AG04450 (cell line): ENCODE data around the gene NBPF3. TPM values are rescaled to one million over a fixed set of nuclear protein-coding genes. Genes with fewer than 3 reads are reported as not detected.
"Not testable (repeated sequence)": the region's sequence is repeated elsewhere in the genome, so short reads cannot be mapped to it uniquely, and the experiment has no call there.

Experiments used
- CTCF ChIA-PET: fragments of 300-600, 350-600 bp; formaldehyde crosslinking; extraction: SDS; loops from one replicate; lab custom pipeline; 2022; ENCODE audit warnings: antibody characterized with exemption, inconsistent platforms; lab: Charles Lee
- POLR2A ChIA-PET: fragments of 350-600 bp; formaldehyde crosslinking; extraction: SDS; loops from one replicate; lab custom pipeline; 2021; ENCODE audit warnings: antibody characterized with exemption, inconsistent platforms; lab: Yijun Ruan, JAX
- DNase-seq: peaks from one replicate; pipeline ENCODE4 v3.0.0-alpha.2; 2011; ENCODE audit warnings: low read depth, low spot score
- H3K27ac ChIP-seq: one replicate; pipeline ENCODE4 v1.5.1; 2012; ENCODE audit warnings: low read depth, low read length, control low read depth
- H3K27me3 ChIP-seq: one replicate; pipeline ENCODE4 v1.6.0; 2012; ENCODE audit warnings: low read length; ENCODE audit not compliant: control insufficient read depth, insufficient read depth
- H3K4me3 ChIP-seq: 2 replicates; pipeline ENCODE4 v1.5.1; 2011; ENCODE audit warnings: mild to moderate bottlenecking, low read depth, low read length, control low read depth
- H3K9me3 ChIP-seq: 2 replicates; pipeline ENCODE4 v1.5.1; 2012; ENCODE audit warnings: low read length; ENCODE audit not compliant: control insufficient read depth, insufficient read depth
- polyA plus RNA-seq: library from polyadenylated mRNA; depleted of rRNA; stranded (reverse); fragments of >200 nt; gene quantifications from 2 replicates; pipeline ENCODE4 v1.2.3, GENCODE V29; 2011
- TF ChIP-seq, protein P1 (sequence below): IDR thresholded peaks from 2 replicates; pipeline ENCODE4 v1.5.1; 2011; ENCODE audit warnings: low read depth, low read length, control low read depth, inconsistent platforms

The NBPF3 gene
- polyA plus RNA-seq, 1 experiment = 23.8 TPM

DNA sequence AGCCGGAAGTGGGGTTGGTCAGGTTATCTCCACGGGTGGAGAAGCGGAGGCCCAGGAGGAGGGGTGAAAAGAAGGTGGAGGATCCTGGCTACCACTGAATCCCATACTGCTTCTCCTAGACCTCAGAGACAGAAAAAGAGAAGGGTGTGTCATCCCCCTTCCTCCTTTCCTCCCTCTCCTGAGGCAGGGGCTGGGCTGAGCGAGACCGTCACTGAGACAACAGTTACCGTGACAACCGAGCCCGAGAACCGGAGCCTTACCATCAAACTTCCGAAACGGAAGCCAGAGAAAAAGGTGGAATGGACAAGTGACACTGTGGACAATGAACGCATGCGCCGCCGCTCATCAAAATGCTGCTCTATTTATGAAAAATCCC lies 42.1 kb upstream of the NBPF3 start:
- peaks cover 18% of the 10 kb centered on the region for H3K27me3 ChIP-seq
- H3K4me3 ChIP-seq = no peak overlapping the region
- no peak for DNase-seq
- ChIA-PET CTCF (no interaction called here), POLR2A (no interaction called here)
- TF ChIP-seq, protein P1, sequence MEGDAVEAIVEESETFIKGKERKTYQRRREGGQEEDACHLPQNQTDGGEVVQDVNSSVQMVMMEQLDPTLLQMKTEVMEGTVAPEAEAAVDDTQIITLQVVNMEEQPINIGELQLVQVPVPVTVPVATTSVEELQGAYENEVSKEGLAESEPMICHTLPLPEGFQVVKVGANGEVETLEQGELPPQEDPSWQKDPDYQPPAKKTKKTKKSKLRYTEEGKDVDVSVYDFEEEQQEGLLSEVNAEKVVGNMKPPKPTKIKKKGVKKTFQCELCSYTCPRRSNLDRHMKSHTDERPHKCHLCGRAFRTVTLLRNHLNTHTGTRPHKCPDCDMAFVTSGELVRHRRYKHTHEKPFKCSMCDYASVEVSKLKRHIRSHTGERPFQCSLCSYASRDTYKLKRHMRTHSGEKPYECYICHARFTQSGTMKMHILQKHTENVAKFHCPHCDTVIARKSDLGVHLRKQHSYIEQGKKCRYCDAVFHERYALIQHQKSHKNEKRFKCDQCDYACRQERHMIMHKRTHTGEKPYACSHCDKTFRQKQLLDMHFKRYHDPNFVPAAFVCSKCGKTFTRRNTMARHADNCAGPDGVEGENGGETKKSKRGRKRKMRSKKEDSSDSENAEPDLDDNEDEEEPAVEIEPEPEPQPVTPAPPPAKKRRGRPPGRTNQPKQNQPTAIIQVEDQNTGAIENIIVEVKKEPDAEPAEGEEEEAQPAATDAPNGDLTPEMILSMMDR = no peak
- H3K9me3 ChIP-seq = no peaks in the 10 kb centered on the region
- H3K27ac ChIP-seq = no peak overlapping the region

DNA sequence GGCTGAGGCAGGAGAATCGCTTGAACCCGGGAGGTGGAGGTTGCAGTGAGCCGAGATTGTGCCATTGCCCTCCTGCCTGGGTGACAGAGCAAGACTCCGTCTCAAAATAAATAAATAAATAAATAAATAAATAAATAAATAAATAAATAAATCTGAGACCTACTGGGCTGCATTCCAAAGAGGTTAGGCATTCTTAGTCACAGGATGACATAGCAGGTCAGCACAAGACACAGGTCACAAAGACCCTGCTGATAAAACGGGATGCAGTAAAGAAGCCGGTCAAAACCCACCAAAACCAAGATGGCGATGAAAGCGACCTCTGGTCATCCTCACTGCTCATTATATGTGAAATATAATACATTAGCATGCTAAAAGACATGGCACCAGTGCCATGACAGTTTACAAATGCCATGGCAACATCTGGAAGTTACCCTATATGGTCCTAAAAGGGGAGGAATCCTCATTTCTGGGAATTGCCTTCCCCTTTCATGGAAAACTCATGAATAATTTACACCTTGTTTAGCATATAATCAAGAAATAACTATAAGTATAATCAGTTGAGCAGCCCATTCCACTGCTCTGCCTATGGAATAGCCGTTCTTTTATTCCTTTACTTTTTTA lies 38.1 kb upstream of the NBPF3 start:
- H3K9me3 ChIP-seq, H3K4me3 ChIP-seq, POLR2A ChIA-PET: not testable (repeated sequence)

DNA sequence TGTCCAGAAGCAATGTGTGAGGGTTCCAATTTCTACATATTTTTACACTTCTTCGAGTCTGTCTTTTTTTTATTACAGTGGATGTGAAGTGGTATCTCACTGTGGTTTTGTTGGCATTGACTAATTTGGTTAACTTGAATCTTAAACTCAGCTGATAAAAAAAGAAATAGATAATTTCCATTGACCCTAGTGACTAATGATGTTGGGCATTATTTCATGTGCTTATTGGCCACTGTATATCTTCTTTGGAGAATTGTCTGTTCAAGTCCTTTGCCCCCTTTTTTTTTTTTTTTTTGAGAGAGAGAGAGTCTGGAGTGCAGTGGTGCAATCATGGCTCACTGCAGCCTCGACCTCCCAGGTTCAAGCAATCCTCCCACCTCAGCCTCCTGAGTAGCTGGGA lies 33.3 kb upstream of the NBPF3 start:
- DNase-seq = no peak
- TF ChIP-seq, protein P1 = no peak
- Histone ChIP-seq H3K4me3 (no peak overlapping the region), H3K9me3 (no peaks in the 10 kb centered on the region), H3K27me3 (peaks cover 4% of the 10 kb centered on the region), H3K27ac (no peak overlapping the region)
- ChIA-PET CTCF (no interaction called here), POLR2A (interaction anchor here (0.6 kb wide), 1 partner anchor 115 kb away, joined by 9 read pairs; no protein-coding TSS in a partner anchor)

More for the DNA sequence above, 38.1 kb upstream of the NBPF3 start:
- CTCF ChIA-PET, DNase-seq, H3K27ac ChIP-seq: not testable (repeated sequence)
- peaks cover 16% of the 10 kb centered on the region for H3K27me3 ChIP-seq

DNA sequence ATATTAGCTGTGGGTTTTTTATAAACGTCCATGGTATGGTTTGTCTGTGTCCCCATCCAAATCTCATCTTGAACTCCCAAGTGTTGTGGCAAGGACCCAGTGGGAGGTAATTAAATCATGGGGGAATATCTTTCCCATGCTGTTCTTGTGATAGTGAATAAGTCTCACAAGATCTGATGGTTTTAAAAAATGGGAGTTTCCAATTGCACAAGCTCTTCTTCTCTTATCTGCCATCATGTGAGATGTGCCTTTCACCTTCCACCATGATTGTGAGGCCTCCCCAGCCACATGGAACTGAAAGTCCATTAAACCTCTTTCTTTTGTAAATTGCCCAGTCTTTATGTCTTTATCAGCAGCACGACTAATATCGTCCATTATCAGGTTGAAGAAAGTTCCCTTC lies 30.0 kb upstream of the NBPF3 start:
- CTCF ChIA-PET, H3K27ac ChIP-seq, POLR2A ChIA-PET, DNase-seq, H3K4me3 ChIP-seq, H3K9me3 ChIP-seq: not testable (repeated sequence)
- peaks cover 14% of the 10 kb centered on the region for H3K27me3 ChIP-seq

DNA sequence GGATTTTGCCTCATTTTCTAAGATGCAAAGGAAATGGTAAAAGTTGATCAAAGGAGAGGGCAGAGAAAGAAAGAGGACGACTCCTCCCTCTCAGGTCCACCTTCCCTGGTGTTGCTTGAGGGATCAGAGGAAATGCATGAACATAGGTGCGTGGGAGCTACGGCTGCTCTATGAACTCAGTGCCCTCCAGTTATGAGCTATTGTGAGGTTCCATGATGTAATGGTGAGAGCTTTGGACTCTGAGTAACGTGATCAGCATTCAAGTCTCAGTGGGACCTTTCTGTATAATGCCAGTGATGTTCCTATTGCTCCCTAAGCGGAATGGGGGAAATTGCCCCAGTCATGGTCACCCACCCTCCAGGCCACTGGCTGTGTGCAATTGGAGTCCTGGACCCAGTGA lies 25.9 kb upstream of the NBPF3 start:
- CTCF ChIA-PET = interaction anchor here (0.9 kb wide), 1 partner anchor 77 kb away, joined by 3 read pairs; no protein-coding TSS in a partner anchor
- Histone ChIP-seq H3K27ac (no peak overlapping the region), H3K4me3 (no peak overlapping the region), H3K27me3 (peaks cover 26% of the 10 kb centered on the region), H3K9me3 (no peaks in the 10 kb centered on the region)
- TF ChIP-seq, protein P1 = no peak
- no peak for DNase-seq
- POLR2A ChIA-PET = no interaction called here

DNA sequence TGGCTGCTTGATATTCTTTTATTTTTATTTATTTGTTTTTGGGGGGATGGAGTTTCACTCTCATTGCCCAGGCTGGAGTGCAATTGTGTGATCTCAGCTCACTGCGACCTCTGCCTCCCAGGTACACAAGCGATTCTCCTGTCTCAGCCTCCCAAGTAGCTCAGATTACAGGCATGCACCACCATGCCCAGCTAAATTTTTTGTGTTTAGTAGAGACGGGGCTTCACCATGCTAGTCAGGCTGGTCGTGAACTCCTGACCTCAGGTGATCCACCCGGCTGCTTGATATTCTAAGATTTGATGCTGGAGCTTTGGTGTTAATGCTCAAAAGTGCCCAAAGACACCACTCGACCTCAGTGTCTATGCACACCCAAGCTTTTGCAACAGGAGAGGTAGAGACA lies 19.6 kb upstream of the NBPF3 start:
- POLR2A ChIA-PET, CTCF ChIA-PET: not testable (repeated sequence)

DNA sequence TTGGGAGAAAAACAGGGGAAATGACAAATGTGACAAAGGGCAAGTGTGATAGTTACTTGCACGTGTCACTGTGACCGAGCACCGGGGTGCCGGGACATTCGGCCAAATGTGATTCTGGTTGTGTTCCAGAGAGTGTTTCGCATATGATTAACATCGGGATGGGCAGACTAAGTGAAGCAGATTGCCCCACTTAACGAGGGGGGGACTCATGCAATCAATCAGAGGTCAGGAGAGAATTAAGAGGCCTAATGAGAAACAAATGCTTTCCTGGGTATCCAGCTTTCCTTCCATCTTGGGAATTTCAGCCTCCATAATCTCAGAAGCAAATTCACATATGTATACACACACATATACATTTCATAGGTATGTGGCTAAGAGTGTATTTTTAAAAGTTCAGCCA lies 18.6 kb upstream of the NBPF3 start:
- H3K27ac ChIP-seq, POLR2A ChIA-PET, DNase-seq, H3K27me3 ChIP-seq, CTCF ChIA-PET, H3K9me3 ChIP-seq, H3K4me3 ChIP-seq: not testable (repeated sequence)

More for the DNA sequence above, 19.6 kb upstream of the NBPF3 start:
- H3K27me3 ChIP-seq = peaks cover 12% of the 10 kb centered on the region
- H3K27ac ChIP-seq, DNase-seq, H3K9me3 ChIP-seq, H3K4me3 ChIP-seq: not testable (repeated sequence)

DNA sequence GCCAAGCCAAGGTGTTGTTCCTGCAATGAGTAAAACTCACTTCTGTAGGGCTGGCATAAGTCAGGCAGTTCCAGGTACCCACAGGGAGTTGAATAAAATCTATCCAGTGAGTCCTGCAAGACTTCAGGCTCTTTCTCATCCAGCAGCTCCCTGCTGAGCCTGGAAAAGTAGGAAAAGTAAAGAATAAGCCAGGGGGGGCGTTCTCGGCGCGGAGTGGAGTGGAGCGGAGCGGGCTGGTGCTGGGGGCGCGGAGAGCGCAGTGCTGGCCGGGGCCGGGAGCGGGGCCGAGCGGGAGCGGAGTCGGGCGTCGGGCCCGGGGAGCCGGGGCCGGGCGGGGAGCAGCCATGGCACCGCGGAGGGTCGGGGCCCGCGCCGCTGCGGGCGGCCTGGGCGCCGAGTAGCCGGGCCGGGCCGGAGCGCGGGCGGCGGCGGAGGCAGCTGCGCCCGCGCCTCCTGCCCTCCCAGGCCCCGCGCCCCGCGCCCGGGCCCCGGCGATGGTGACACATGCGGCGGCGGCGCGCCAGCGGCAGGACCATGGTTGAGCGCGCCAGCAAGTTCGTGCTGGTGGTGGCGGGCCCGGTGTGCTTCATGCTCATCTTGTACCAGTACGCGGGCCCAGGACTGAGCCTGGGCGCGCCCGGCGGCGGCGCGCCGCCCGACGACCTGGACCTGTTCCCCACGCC lies 12.0 kb upstream of the NBPF3 start:
- POLR2A ChIA-PET, H3K27ac ChIP-seq, DNase-seq, CTCF ChIA-PET, H3K27me3 ChIP-seq, H3K9me3 ChIP-seq: not testable (repeated sequence)
- H3K4me3 ChIP-seq = peak overlapping the region; percentile 52

DNA sequence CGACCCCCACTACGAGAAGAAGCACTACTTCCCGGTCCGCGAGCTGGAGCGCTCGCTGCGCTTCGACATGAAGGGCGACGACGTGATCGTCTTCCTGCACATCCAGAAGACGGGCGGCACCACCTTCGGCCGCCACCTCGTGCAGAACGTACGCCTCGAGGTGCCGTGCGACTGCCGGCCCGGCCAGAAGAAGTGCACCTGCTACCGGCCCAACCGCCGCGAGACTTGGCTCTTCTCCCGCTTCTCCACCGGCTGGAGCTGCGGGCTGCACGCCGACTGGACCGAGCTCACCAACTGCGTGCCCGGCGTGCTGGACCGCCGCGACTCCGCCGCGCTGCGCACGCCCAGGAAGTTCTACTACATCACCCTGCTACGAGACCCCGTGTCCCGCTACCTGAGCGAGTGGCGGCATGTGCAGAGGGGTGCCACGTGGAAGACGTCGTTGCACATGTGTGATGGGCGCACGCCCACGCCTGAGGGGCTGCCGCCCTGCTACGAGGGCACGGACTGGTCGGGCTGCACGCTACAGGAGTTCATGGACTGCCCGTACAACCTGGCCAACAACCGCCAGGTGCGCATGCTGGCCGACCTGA lies 11.4 kb upstream of the NBPF3 start:
- DNase-seq, H3K27ac ChIP-seq, H3K27me3 ChIP-seq, H3K9me3 ChIP-seq, CTCF ChIA-PET, POLR2A ChIA-PET: not testable (repeated sequence)
- H3K4me3 ChIP-seq = peak overlapping the region; percentile 52
